ENCODE results near the gene PRKAR1B.

Gene PRKAR1B

DNA sequence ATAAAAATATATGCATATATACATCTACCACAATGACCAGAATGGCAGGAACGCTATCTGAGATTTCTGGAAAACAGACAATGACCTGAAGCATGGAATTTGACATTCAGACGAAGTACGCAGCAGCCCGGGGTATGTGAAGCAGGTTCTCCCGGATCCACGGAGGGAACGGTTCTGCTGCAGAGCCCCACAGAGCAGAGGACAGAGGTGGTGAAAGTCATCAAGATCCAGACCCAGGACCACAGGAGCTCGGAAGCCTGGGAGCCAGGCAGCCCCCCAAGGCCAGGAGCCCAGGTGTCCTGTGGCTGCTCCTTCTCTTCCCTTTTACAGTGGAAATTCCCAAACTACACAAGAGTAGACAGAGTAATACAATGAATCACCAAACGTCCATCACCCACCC is 42.7 kb downstream of the PRKAR1B start:
- TF ChIP-seq NFIC (IDR thresholded peaks at IDR 0.05): no peak
- TF ChIP-seq, protein P1, sequence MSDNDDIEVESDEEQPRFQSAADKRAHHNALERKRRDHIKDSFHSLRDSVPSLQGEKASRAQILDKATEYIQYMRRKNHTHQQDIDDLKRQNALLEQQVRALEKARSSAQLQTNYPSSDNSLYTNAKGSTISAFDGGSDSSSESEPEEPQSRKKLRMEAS (IDR thresholded peaks at IDR 0.05): no peak

DNA sequence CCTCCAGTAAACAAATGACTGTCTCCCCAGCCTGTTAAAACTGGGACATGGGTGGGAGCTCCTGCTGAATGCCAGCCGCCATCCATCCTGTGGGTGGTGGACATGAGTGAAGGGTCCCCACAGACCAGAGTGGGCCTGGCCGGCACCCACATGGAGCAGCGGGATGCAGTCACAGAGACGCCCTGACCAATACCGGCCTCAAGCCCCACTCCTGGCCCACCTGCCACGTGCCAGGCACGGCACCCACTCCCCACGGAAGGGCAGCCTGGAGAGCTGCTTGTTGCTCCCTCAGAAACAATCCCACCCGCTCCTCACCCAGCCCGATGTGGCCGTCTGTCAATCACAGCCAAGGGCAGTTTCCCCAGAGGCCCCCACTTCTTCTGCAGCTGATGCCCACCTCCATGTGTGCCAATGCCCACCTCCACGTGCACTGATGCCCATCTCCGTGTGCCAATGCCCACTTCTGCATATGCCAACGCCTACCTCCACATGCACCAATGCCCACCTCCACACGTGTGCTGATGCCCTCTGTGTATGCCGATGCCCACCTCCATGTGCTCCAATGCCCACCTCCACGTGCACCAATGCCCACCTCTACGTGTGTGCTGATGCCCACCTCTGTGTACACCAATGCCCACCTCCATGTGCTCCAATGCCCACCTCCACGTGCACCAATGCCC is 43.4 kb downstream of the PRKAR1B start:
- TF ChIP-seq ZBTB7A (IDR thresholded peaks at IDR 0.05; ENCODE audit: low read depth) (no peak), EGR1 (IDR thresholded peaks at IDR 0.05) (no peak), NFIC (IDR thresholded peaks at IDR 0.05) (no peak), YY1 (IDR thresholded peaks at IDR 0.05; ENCODE audit: low read depth) (no peak), TEAD4 (IDR thresholded peaks at IDR 0.05) (no peak), TAF1 (IDR thresholded peaks at IDR 0.05; ENCODE audit: low read depth) (no peak), FOXM1 (IDR thresholded peaks at IDR 0.05; ENCODE audit: borderline replicate concordance, low read depth) (no peak), RAD21 (IDR thresholded peaks at IDR 0.05; ENCODE audit: low read depth) (no peak), EP300 (IDR thresholded peaks at IDR 0.05; ENCODE audit: borderline replicate concordance) (no peak), CEBPB (IDR thresholded peaks at IDR 0.05) (no peak), TCF12 (IDR thresholded peaks at IDR 0.05; ENCODE audit: low read depth) (no peak), CREB1 (IDR thresholded peaks at IDR 0.05; ENCODE audit: low read depth) (no peak)
- TF ChIP-seq, protein P2, sequence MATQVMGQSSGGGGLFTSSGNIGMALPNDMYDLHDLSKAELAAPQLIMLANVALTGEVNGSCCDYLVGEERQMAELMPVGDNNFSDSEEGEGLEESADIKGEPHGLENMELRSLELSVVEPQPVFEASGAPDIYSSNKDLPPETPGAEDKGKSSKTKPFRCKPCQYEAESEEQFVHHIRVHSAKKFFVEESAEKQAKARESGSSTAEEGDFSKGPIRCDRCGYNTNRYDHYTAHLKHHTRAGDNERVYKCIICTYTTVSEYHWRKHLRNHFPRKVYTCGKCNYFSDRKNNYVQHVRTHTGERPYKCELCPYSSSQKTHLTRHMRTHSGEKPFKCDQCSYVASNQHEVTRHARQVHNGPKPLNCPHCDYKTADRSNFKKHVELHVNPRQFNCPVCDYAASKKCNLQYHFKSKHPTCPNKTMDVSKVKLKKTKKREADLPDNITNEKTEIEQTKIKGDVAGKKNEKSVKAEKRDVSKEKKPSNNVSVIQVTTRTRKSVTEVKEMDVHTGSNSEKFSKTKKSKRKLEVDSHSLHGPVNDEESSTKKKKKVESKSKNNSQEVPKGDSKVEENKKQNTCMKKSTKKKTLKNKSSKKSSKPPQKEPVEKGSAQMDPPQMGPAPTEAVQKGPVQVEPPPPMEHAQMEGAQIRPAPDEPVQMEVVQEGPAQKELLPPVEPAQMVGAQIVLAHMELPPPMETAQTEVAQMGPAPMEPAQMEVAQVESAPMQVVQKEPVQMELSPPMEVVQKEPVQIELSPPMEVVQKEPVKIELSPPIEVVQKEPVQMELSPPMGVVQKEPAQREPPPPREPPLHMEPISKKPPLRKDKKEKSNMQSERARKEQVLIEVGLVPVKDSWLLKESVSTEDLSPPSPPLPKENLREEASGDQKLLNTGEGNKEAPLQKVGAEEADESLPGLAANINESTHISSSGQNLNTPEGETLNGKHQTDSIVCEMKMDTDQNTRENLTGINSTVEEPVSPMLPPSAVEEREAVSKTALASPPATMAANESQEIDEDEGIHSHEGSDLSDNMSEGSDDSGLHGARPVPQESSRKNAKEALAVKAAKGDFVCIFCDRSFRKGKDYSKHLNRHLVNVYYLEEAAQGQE (IDR thresholded peaks at IDR 0.05; ENCODE audit: low read depth): no peak
- TF ChIP-seq, protein P1 (IDR thresholded peaks at IDR 0.05): no peak
- TF ChIP-seq, protein P3, sequence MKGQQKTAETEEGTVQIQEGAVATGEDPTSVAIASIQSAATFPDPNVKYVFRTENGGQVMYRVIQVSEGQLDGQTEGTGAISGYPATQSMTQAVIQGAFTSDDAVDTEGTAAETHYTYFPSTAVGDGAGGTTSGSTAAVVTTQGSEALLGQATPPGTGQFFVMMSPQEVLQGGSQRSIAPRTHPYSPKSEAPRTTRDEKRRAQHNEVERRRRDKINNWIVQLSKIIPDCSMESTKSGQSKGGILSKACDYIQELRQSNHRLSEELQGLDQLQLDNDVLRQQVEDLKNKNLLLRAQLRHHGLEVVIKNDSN (IDR thresholded peaks at IDR 0.05): no peak

DNA sequence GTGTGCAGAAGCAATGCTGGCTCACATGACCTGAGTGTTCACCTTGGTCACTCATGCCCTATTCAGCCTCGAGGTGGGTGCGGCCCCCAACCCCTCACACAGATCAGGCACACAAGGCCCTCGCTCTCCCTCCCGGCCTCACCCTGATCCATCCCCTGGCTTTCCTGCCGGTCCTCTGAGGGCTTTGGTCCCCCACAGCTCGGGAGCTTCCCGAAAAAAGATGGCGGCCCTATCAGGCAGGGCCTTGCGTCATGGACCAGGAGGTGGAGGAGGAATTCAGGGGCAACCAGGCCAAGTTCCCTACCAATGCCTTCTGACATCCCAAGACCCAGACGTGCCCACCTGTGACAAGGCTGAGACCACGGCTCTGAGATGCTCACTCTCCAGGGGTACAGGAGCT is 44.3 kb downstream of the PRKAR1B start:
- no peak for TF ChIP-seq TCF12 (IDR thresholded peaks at IDR 0.05; ENCODE audit: low read depth)
- TF ChIP-seq, protein P1 (IDR thresholded peaks at IDR 0.05): no peak
- TF ChIP-seq CEBPB (IDR thresholded peaks at IDR 0.05): no peak
- TF ChIP-seq CREB1 (IDR thresholded peaks at IDR 0.05; ENCODE audit: low read depth): no peak
- no peak for TF ChIP-seq EGR1 (IDR thresholded peaks at IDR 0.05)
- no peak for TF ChIP-seq YY1 (IDR thresholded peaks at IDR 0.05; ENCODE audit: low read depth)
- TF ChIP-seq, protein P3 (IDR thresholded peaks at IDR 0.05): no peak

DNA sequence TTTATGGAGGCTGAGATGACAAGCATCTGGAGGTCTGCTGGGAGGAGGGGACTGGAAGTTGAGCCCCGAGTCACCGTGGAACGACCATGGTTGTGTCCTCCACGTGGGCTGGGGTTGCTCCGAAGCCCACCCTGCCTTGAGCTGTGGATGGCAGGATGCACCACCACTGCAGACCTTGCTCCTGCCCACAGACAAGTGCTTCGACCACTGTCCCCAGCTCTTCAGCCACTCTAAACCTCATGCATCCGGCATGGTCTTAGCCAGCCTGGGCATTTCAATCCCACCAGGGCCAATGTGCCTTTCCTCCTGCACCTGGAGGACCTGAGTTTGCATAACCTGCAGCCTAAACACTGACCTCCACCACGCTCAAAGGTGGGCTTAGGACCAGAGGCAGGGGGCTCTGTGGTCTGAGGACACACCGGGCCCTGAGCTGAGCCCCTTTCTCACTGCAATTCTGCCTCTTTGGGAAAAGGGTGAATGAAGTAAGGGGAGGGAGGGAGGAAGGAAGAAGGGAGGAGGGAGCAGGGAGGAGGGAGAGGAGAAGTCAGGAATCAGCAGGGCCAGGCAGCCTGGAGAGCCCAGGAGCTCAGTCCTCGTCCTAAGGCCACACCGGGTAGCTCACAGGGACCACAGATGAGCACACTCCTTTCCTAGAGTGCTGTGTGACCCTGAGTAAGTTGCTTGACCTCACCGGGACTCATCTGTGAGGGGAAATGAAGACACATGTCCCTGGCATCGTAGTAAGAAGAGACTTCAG is 45.4 kb downstream of the PRKAR1B start:
- TF ChIP-seq EP300 (IDR thresholded peaks at IDR 0.05; ENCODE audit: borderline replicate concordance) (no peak), ZBTB7A (IDR thresholded peaks at IDR 0.05; ENCODE audit: low read depth) (no peak), FOXM1 (IDR thresholded peaks at IDR 0.05; ENCODE audit: borderline replicate concordance, low read depth) (no peak), TAF1 (IDR thresholded peaks at IDR 0.05; ENCODE audit: low read depth) (no peak), CREB1 (IDR thresholded peaks at IDR 0.05; ENCODE audit: low read depth) (no peak), RAD21 (IDR thresholded peaks at IDR 0.05; ENCODE audit: low read depth) (no peak), EGR1 (IDR thresholded peaks at IDR 0.05) (no peak), CEBPB (IDR thresholded peaks at IDR 0.05) (no peak), TCF12 (IDR thresholded peaks at IDR 0.05; ENCODE audit: low read depth) (no peak), NFIC (IDR thresholded peaks at IDR 0.05) (no peak), YY1 (IDR thresholded peaks at IDR 0.05; ENCODE audit: low read depth) (no peak), TEAD4 (IDR thresholded peaks at IDR 0.05) (no peak)
- TF ChIP-seq, protein P3 (IDR thresholded peaks at IDR 0.05): no peak
- TF ChIP-seq, protein P1 (IDR thresholded peaks at IDR 0.05): no peak
- TF ChIP-seq, protein P2 (IDR thresholded peaks at IDR 0.05; ENCODE audit: low read depth): no peak
